GM12878 (cell line): ENCODE data around the gene CHDH. TPM values are rescaled to one million over a fixed set of nuclear protein-coding genes. Genes with fewer than 3 reads are reported as not detected.

ENCODE experiments used
- FOXM1 ChIP-seq: IDR thresholded peaks from 2 replicates; pipeline ENCODE4 v1.6.1; 2012; ENCODE audit warnings: low read depth, mild to moderate bottlenecking, inconsistent platforms, low read length, moderate library complexity
- HCFC1 ChIP-seq: fragments of 150-350 bp; IDR thresholded peaks from 2 replicates; pipeline ENCODE4 v1.6.1; 2014; ENCODE audit warnings: low read length
- HDAC2 ChIP-seq: fragments of 200-600 bp; sonication (generic); IDR thresholded peaks from 2 replicates; pipeline ENCODE4 v1.6.1; 2017
- NR2C2 ChIP-seq: IDR thresholded peaks from 2 replicates; pipeline ENCODE4 v1.6.1; 2011; ENCODE audit warnings: borderline replicate concordance, low read depth; ENCODE audit not compliant: control insufficient read depth, insufficient read length
- SREBF1 ChIP-seq: IDR thresholded peaks from 2 replicates; pipeline ENCODE4 v1.6.1; 2012; ENCODE audit warnings: mild to moderate bottlenecking, low read length
- polyA plus RNA-seq, 11 experiments: library from polyadenylated mRNA; depleted of rRNA in 4 of 11; unstranded in 6 of 11; stranded (reverse) in 5 of 11; fragments of >200 nt; fragmentation: Nextera tagmentation in 4 of 11; fragmentation: Illumina TruSeq in 1 of 11; extraction: Ambion mirVana in 4 of 11; extraction: Trizol in 1 of 11; gene quantifications; 1 replicate in 1 of 11; 2 replicates in 10 of 11; pipeline versions ENCODE4 v1.2.1 to v1.2.3, GENCODE V29; 2011 to 2016; ENCODE audit warnings: inconsistent platforms in 2 of 11, missing spikeins in 2 of 11, low read depth in 1 of 11
- small RNA-seq: library from RNA; depleted of rRNA; stranded (forward); fragments of <200 nt; gene quantifications from one replicate; pipeline ENCODE3, GENCODE V24; 2014
- total RNA-seq, 4 experiments: library from RNA; depleted of rRNA in 3 of 4; stranded (reverse); fragments of >200 nt in 3 of 4; fragmentation: Illumina TruSeq in 1 of 4; extraction: Trizol in 1 of 4; gene quantifications; 2 replicates each; pipeline versions ENCODE4 v1.2.1 to v1.2.3, GENCODE V29; 2013 to 2021

CHDH gene
- total and polyA plus RNA-seq, 10 of the 15 experiments (the other 5 are each of a cell fraction or from before 2014, with no cell fraction given): 0.95 to 8.3 (median 2.9) TPM

DNA sequence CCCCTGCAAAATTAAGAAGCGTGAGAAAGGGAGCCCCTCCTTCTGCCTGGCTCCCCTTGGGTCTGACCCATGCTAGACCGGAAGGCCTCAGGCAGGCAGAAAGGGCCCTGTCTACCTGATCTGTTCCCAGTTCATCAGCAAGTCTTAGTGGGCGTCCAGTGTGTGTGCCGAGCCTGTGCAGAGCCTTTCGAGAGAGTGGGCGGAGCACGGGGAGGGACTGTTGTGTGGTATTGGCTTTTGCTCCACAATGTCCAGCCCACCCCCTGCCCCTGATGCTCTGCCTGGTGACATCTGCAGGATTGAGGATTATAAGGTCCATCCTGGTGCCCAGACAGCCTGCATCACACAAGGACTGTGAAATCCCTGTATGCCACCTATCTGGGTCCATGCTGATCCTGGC, 82.9 kb downstream of the CHDH start (continued):
- no peak for TF ChIP-seq FOXM1
- TF ChIP-seq SREBF1: no peak
- TF ChIP-seq NR2C2: no peak
- no peak for TF ChIP-seq HCFC1
- no peak for TF ChIP-seq HDAC2

Small RNA genes within 50 kb of the gene (small RNA-seq; reads per million reads assigned to genes)
- not detected for gene AC012467.1

Other genes with a start within 250 kb of the CHDH start
- 2.9 and 3.4 TPM in 2 replicates for gene IL17RB, start 149 bp upstream of the CHDH start, total RNA-seq (2014; rRNA removed)
- 2.3 and 2.7 TPM in 2 replicates for gene IL17RB, start 149 bp upstream of the CHDH start, total RNA-seq (2014; rRNA removed; fragmentation: Illumina TruSeq; extraction: Trizol)
- 2.2 and 3.0 TPM in 2 replicates for gene IL17RB, start 149 bp upstream of the CHDH start, total RNA-seq (2021)
- gene IL17RB, start 149 bp upstream of the CHDH start, polyA plus RNA-seq (2011; rRNA removed): 17.0 and 17.2 TPM in 2 replicates
- gene IL17RB, start 149 bp upstream of the CHDH start, polyA plus RNA-seq (2014; fragmentation: Illumina TruSeq; extraction: Trizol): 2.9 and 4.3 TPM in 2 replicates
- gene IL17RB, start 149 bp upstream of the CHDH start, polyA plus RNA-seq (2014; fragmentation: Nextera tagmentation; extraction: Ambion mirVana): 1 to 10 TPM; 1.9 TPM
- gene IL17RB, start 149 bp upstream of the CHDH start, polyA plus RNA-seq (2014; rRNA removed): 3.5 and 4.3 TPM in 2 replicates
- 1 to 10 TPM; 2.9 to 3.5 TPM for gene IL17RB, start 149 bp upstream of the CHDH start, polyA plus RNA-seq (2016; fragmentation: Nextera tagmentation; extraction: Ambion mirVana)
- 27.5 and 36.5 TPM in 2 replicates for gene ACTR8, start 35.7 kb upstream of the CHDH start, total RNA-seq (2014; rRNA removed)
- gene ACTR8, start 35.7 kb upstream of the CHDH start, total RNA-seq (2014; rRNA removed; fragmentation: Illumina TruSeq; extraction: Trizol): 28.1 and 29.5 TPM in 2 replicates
- gene ACTR8, start 35.7 kb upstream of the CHDH start, total RNA-seq (2021): 32.8 and 35.7 TPM in 2 replicates
- gene ACTR8, start 35.7 kb upstream of the CHDH start, polyA plus RNA-seq (2011; rRNA removed): 32.9 and 40.9 TPM in 2 replicates
- 24.9 and 29.5 TPM in 2 replicates for gene ACTR8, start 35.7 kb upstream of the CHDH start, polyA plus RNA-seq (2014; fragmentation: Illumina TruSeq; extraction: Trizol)
- gene ACTR8, start 35.7 kb upstream of the CHDH start, polyA plus RNA-seq (2014; fragmentation: Nextera tagmentation; extraction: Ambion mirVana): 10 to 100 TPM in 1 of 2 experiments, 1 to 10 TPM in 1; 5.3 to 15.5 TPM
- 23.8 and 29.2 TPM in 2 replicates for gene ACTR8, start 35.7 kb upstream of the CHDH start, polyA plus RNA-seq (2014; rRNA removed)
- 10 to 100 TPM; 26.3 to 26.5 TPM for gene ACTR8, start 35.7 kb upstream of the CHDH start, polyA plus RNA-seq (2016; fragmentation: Nextera tagmentation; extraction: Ambion mirVana)
- 35.4 and 41.5 TPM in 2 replicates for gene SELENOK, start 45.4 kb upstream of the CHDH start, total RNA-seq (2014; rRNA removed)
- gene SELENOK, start 45.4 kb upstream of the CHDH start, total RNA-seq (2014; rRNA removed; fragmentation: Illumina TruSeq; extraction: Trizol): 41.1 and 42.2 TPM in 2 replicates
- 36.9 and 42.6 TPM in 2 replicates for gene SELENOK, start 45.4 kb upstream of the CHDH start, total RNA-seq (2021)
- 139 and 148 TPM in 2 replicates for gene SELENOK, start 45.4 kb upstream of the CHDH start, polyA plus RNA-seq (2011; rRNA removed)
- gene SELENOK, start 45.4 kb upstream of the CHDH start, polyA plus RNA-seq (2014; fragmentation: Illumina TruSeq; extraction: Trizol): 53.9 and 70.1 TPM in 2 replicates
- 100 to 1,000 TPM; 245 to 322 TPM for gene SELENOK, start 45.4 kb upstream of the CHDH start, polyA plus RNA-seq (2014; fragmentation: Nextera tagmentation; extraction: Ambion mirVana)
- 55.2 and 62.6 TPM in 2 replicates for gene SELENOK, start 45.4 kb upstream of the CHDH start, polyA plus RNA-seq (2014; rRNA removed)
- 100 to 1,000 TPM; 171 to 174 TPM for gene SELENOK, start 45.4 kb upstream of the CHDH start, polyA plus RNA-seq (2016; fragmentation: Nextera tagmentation; extraction: Ambion mirVana)